Skeletal muscle tissue (tissue), 1 donor: Measurements from ENCODE around the gene AGO4. TPM values are rescaled to one million over a fixed set of nuclear protein-coding genes. Genes with fewer than 3 reads are reported as not detected.

Experiments used
- total RNA-seq: library from RNA; depleted of rRNA; stranded (reverse); fragments of >200 nt; gene quantifications from one replicate; pipeline ENCODE4 v1.2.3, GENCODE V29; 2014

Gene AGO4
- total RNA-seq, 1 donor from 2014 or later = 17.7 TPM

Other genes starting within 250 kb of the AGO4 start
- gene TFAP2E, start 234.7 kb upstream of the AGO4 start, total RNA-seq = 0.52 TPM
- 11.5 TPM for gene PSMB2, start 166.5 kb upstream of the AGO4 start, total RNA-seq
- gene C1orf216, start 89.1 kb upstream of the AGO4 start, total RNA-seq = 10.4 TPM
- 1.6 TPM for gene CLSPN, start 38.0 kb upstream of the AGO4 start, total RNA-seq
- 5.7 TPM for gene AGO1, start 75.2 kb downstream of the AGO4 start, total RNA-seq
- 13.0 TPM for gene AGO3, start 123.1 kb downstream of the AGO4 start, total RNA-seq